K562 (cell line): Measurements from ENCODE around the gene SETDB1. TPM values are rescaled to one million over a fixed set of nuclear protein-coding genes. Genes with fewer than 3 reads are reported as not detected.

ENCODE experiments used
- AFF1 ChIP-seq, 2 experiments: fragments of 450-650 bp; IDR thresholded peaks; 2 replicates each; pipeline ENCODE4 v1.6.1; 2018; ENCODE audit warnings: mild to moderate bottlenecking in 2 of 2, low read depth in 1 of 2; ENCODE audit not compliant: partially characterized antibody in 2 of 2
- AFF4 ChIP-seq: sonication (generic); formaldehyde crosslinking; IDR thresholded peaks from 2 replicates; pipeline ENCODE4 v1.8.0; 2023; ENCODE audit warnings: mild to moderate bottlenecking, missing genetic modification reagents
- CCNT2 ChIP-seq: IDR thresholded peaks from 2 replicates; pipeline ENCODE4 v1.6.1; 2011; ENCODE audit warnings: borderline replicate concordance, low read depth, mild to moderate bottlenecking, moderate library complexity, mixed read lengths, low read length; ENCODE audit not compliant: insufficient read length; ENCODE audit errors: extremely low read depth
- GTF2E2 ChIP-seq: fragments of 200-800 bp; sonication (Bioruptor generic); IDR thresholded peaks from 2 replicates; pipeline ENCODE4 v1.6.1; 2016; ENCODE audit warnings: missing genetic modification characterization, missing compliant biosample characterization
- WHSC1 ChIP-seq: IDR thresholded peaks from one replicate; pipeline ENCODE4 v1.6.1; 2012; ENCODE audit warnings: low read length, control low read depth, inconsistent platforms
- ZNF384 ChIP-seq: IDR thresholded peaks from 2 replicates; pipeline ENCODE4 v1.6.1; 2012; ENCODE audit warnings: low read depth, low read length, improper control_type of control experiment
- ZNF445 ChIP-seq: fragments of 250-450 bp; sonication (Bioruptor Pico); IDR thresholded peaks from 2 replicates; pipeline ENCODE4 v1.4.0; 2020; ENCODE audit warnings: low read depth, mild to moderate bottlenecking, moderate library complexity
- ZNF668 ChIP-seq: fragments of 250-450 bp; sonication (Bioruptor Pico); IDR thresholded peaks from 2 replicates; pipeline ENCODE4 v1.8.0; 2022; ENCODE audit warnings: mild to moderate bottlenecking, inconsistent platforms
- polyA plus RNA-seq, 8 experiments: library from polyadenylated mRNA; depleted of rRNA in 4 of 8; stranded (reverse) in 5 of 8; unstranded in 3 of 8; fragments of >200 nt; fragmentation: Nextera tagmentation in 2 of 8; fragmentation: Illumina TruSeq in 1 of 8; extraction: Ambion mirVana in 2 of 8; extraction: Trizol in 1 of 8; gene quantifications; 2 replicates each; pipeline versions ENCODE4 v1.2.1 to v1.2.3, GENCODE V29; 2011 to 2014; ENCODE audit warnings: inconsistent platforms in 1 of 8, missing spikeins in 1 of 8
- total RNA-seq, 7 experiments: library from RNA; depleted of rRNA in 6 of 7; stranded (reverse); fragments of >200 nt in 6 of 7; fragmentation: Illumina TruSeq in 2 of 7; extraction: Trizol in 2 of 7; gene quantifications; 2 replicates each; pipeline versions ENCODE4 v1.2.1 to v1.2.3, GENCODE V29; 2011 to 2021; ENCODE audit warnings: low replicate concordance in 1 of 7
- TF ChIP-seq, protein P1 (sequence below), 2 experiments: fragments of 450-650 bp; formaldehyde crosslinking in 1 of 2; IDR thresholded peaks; 2 replicates each; pipeline versions ENCODE4 v1.4.0 to v1.6.1; 2014 to 2020; ENCODE audit warnings: mild to moderate bottlenecking in 2 of 2, borderline replicate concordance in 1 of 2, low read depth in 1 of 2

SETDB1 gene
- total and polyA plus RNA-seq, 9 of the 15 experiments (the other 6 are each of a cell fraction or from before 2014, with no cell fraction given) = 21.5 to 64.4 (median 42.0) TPM

DNA sequence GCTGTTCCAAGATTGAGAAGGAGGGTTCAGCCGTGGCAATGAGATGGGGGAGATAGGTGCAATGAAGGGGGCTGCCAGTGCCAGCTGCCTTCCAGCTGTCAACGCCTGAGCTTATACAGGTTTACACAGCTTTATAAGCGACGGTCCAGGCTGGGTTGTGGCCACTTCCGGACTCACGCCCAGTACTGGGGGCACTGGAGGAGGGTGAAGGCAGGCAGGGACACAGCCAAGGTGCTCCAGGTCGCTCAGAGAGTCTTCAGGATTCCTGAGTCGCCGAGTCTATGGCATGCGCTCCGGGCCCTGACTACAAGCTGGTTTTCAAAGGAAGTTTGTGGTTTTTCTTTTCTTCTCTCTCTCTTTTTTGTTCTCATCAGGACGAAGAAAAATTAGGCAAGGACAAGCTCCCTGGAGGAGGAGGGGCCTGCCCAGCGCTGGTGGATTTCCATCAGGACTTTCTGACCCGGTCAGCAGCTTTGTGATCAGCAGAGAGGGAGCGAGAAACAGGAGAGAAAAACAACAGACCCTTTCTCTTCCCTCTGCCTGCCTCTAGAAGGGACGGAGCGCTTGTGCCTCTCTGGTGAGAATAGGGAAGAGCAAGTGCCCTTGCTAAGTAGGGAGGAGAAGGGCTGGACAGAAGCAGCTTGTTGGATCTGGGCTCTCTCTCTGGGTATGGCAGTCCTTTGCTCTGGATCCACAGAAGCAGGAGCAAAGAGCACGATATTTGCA, 80.3 kb downstream of the SETDB1 start, which contains the start of gene MINDY1 (continued):
- TF ChIP-seq, protein P1, sequence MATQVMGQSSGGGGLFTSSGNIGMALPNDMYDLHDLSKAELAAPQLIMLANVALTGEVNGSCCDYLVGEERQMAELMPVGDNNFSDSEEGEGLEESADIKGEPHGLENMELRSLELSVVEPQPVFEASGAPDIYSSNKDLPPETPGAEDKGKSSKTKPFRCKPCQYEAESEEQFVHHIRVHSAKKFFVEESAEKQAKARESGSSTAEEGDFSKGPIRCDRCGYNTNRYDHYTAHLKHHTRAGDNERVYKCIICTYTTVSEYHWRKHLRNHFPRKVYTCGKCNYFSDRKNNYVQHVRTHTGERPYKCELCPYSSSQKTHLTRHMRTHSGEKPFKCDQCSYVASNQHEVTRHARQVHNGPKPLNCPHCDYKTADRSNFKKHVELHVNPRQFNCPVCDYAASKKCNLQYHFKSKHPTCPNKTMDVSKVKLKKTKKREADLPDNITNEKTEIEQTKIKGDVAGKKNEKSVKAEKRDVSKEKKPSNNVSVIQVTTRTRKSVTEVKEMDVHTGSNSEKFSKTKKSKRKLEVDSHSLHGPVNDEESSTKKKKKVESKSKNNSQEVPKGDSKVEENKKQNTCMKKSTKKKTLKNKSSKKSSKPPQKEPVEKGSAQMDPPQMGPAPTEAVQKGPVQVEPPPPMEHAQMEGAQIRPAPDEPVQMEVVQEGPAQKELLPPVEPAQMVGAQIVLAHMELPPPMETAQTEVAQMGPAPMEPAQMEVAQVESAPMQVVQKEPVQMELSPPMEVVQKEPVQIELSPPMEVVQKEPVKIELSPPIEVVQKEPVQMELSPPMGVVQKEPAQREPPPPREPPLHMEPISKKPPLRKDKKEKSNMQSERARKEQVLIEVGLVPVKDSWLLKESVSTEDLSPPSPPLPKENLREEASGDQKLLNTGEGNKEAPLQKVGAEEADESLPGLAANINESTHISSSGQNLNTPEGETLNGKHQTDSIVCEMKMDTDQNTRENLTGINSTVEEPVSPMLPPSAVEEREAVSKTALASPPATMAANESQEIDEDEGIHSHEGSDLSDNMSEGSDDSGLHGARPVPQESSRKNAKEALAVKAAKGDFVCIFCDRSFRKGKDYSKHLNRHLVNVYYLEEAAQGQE (IDR thresholded peaks at IDR 0.05; ENCODE audit: borderline replicate concordance) = peak; percentile 72
- TF ChIP-seq, protein P1 (CRISPR knock-in tag; IDR thresholded peaks at IDR 0.05; ENCODE audit: low read depth) = 0 out of 2 replicates have a peak, but pooled peaks have one; percentile 28
- no peak for TF ChIP-seq ZNF668 (CRISPR knock-in tag)
- TF ChIP-seq CCNT2 = no peak
- 0 out of 2 replicates have a peak, but pooled peaks have one; percentile 18 for TF ChIP-seq AFF4
- no peak for TF ChIP-seq ZNF445
- TF ChIP-seq GTF2E2 (tag) = 0 out of 2 replicates have a peak, but pooled peaks have one; percentile 28
- TF ChIP-seq AFF1 (IDR thresholded peaks at IDR 0.05; ENCODE audit: low read depth in 1 of 2, partially characterized antibody in 2 of 2) = peak in 1 of 2 experiments; percentile 27
- TF ChIP-seq ZNF384 = no peak
- no peak for TF ChIP-seq WHSC1
